AG04450 (cell line): ENCODE data around the gene HERC2. TPM values are rescaled to one million over a fixed set of nuclear protein-coding genes. Genes with fewer than 3 reads are reported as not detected.

ENCODE experiments used
- CTCF ChIA-PET: fragments of 300-600, 350-600 bp; formaldehyde crosslinking; extraction: SDS; loops from one replicate; lab custom pipeline; 2022; ENCODE audit warnings: antibody characterized with exemption, inconsistent platforms; lab: Charles Lee
- POLR2A ChIA-PET: fragments of 350-600 bp; formaldehyde crosslinking; extraction: SDS; loops from one replicate; lab custom pipeline; 2021; ENCODE audit warnings: antibody characterized with exemption, inconsistent platforms; lab: Yijun Ruan, JAX
- DNase-seq: peaks from one replicate; pipeline ENCODE4 v3.0.0-alpha.2; 2011; ENCODE audit warnings: low read depth, low spot score
- H3K27ac ChIP-seq: one replicate; pipeline ENCODE4 v1.5.1; 2012; ENCODE audit warnings: low read depth, low read length, control low read depth
- H3K27me3 ChIP-seq: one replicate; pipeline ENCODE4 v1.6.0; 2012; ENCODE audit warnings: low read length; ENCODE audit not compliant: control insufficient read depth, insufficient read depth
- H3K4me3 ChIP-seq: 2 replicates; pipeline ENCODE4 v1.5.1; 2011; ENCODE audit warnings: mild to moderate bottlenecking, low read depth, low read length, control low read depth
- H3K9me3 ChIP-seq: 2 replicates; pipeline ENCODE4 v1.5.1; 2012; ENCODE audit warnings: low read length; ENCODE audit not compliant: control insufficient read depth, insufficient read depth
- polyA plus RNA-seq: library from polyadenylated mRNA; depleted of rRNA; stranded (reverse); fragments of >200 nt; gene quantifications from 2 replicates; pipeline ENCODE4 v1.2.3, GENCODE V29; 2011
- TF ChIP-seq, protein P1 (sequence below): IDR thresholded peaks from 2 replicates; pipeline ENCODE4 v1.5.1; 2011; ENCODE audit warnings: low read depth, low read length, control low read depth, inconsistent platforms

Gene HERC2
- polyA plus RNA-seq, 1 experiment = 12.7 TPM

DNA sequence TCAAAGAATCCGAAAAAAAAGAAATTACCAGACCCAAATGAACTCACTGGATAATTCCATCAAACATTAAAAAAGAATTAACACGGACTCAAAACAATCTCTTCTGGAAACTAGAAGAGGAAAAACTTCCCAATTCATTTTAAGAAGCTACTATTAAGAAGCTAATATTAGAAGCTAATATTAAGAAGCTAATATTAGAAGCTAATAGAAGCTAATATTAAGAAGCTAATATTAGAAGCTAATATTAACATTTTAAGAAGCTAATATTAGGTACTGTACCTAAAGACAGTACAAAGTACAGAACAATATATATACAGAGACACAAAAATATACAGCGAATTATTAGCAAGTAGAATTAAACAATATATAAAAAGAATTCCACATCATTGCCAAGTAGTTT lies 35.9 kb downstream of the HERC2 start:
- ChIA-PET POLR2A (no interaction called here), CTCF (no interaction called here)
- Histone ChIP-seq H3K9me3 (peaks cover 4% of the 10 kb centered on the region), H3K4me3 (no peak overlapping the region), H3K27me3 (no peaks in the 10 kb centered on the region), H3K27ac (no peak overlapping the region)
- TF ChIP-seq, protein P1, sequence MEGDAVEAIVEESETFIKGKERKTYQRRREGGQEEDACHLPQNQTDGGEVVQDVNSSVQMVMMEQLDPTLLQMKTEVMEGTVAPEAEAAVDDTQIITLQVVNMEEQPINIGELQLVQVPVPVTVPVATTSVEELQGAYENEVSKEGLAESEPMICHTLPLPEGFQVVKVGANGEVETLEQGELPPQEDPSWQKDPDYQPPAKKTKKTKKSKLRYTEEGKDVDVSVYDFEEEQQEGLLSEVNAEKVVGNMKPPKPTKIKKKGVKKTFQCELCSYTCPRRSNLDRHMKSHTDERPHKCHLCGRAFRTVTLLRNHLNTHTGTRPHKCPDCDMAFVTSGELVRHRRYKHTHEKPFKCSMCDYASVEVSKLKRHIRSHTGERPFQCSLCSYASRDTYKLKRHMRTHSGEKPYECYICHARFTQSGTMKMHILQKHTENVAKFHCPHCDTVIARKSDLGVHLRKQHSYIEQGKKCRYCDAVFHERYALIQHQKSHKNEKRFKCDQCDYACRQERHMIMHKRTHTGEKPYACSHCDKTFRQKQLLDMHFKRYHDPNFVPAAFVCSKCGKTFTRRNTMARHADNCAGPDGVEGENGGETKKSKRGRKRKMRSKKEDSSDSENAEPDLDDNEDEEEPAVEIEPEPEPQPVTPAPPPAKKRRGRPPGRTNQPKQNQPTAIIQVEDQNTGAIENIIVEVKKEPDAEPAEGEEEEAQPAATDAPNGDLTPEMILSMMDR = no peak
- no peak for DNase-seq

DNA sequence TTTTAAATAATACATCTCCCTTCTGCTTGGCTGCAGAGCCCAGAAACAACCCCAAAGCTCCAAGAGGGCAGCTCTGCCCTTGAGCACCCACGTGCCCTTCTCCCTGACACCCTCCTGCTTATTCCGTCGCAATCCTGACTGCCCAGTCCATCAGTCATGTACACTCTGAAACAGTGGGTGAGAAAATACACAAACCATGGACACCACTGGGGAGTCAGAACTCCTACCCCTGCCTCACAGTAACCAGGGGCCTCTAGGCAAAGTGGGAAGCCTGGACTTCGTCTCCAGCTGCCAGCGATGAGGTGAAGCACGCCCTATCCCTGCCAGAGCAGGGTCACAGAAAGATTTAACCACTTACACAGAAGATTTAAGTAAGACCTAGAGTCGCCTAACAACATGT lies 40.1 kb downstream of the HERC2 start:
- POLR2A ChIA-PET = no interaction called here
- TF ChIP-seq, protein P1 = no peak
- peaks cover 4% of the 10 kb centered on the region; the same call in 1 of the 2 replicates for H3K9me3 ChIP-seq
- H3K27ac ChIP-seq = no peak overlapping the region
- H3K4me3 ChIP-seq = no peak overlapping the region
- CTCF ChIA-PET = no interaction called here
- DNase-seq = no peak
- H3K27me3 ChIP-seq = no peaks in the 10 kb centered on the region

DNA sequence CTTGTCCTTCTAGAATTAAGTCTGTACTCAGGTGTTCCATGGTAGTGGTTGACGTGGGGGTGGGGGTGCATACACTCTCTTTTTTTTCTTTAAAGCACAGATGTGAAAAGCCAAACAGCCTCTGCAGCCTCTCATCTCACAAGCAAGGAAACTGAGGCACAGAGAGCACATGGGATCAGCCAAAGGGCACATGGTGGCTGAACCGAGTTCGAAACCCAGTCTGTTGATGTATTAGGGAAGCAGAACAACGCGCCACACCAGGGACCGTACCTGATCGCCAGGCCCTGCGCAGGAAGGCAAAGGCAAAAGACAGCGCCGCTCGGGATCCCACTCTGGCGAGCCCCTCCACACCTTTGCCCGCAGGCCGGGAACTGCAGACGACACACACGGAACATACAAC lies 47.3 kb downstream of the HERC2 start:
- CTCF ChIA-PET = no interaction called here

DNA sequence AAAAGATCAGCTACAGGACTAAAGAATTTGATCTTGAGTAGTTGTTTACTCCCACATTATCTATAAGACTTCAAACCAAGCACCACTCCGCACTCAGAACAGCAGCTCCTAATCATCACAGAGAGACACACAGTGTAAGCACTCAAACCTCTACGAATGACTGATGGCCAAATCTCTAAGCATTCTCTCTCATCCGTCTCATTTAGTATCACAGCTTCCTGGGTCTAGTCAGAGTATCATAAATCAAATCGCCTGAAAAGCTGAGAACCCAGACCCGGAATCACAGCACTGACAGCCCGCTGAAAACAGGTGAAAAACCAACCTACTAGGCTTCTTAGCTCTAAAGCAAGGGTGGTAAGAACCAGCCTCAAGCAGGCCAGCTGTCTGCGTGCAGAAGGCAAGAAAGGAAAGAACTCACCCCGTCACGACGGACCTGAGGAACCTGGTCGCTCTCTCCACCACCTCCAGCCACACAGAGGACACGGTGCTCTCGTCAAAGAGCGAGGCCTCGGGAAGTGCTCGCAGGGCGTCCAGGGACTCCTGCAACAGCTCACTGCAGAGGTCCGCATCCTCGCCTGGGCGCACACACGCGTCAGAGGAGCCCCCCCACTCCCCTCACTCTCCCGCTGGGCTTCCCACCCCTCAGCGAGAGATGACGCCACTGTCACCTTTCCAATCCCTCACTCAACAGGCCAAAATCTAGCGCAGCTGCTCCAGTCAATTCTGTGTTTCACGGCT lies 47.9 kb downstream of the HERC2 start:
- ChIA-PET CTCF (interaction anchor here (0.5 kb wide), 1 partner anchor 10 kb away, joined by 4 read pairs; no protein-coding TSS in a partner anchor), POLR2A (no interaction called here)
- no peaks in the 10 kb centered on the region for H3K9me3 ChIP-seq
- no peak overlapping the region for H3K27ac ChIP-seq
- TF ChIP-seq, protein P1 = no peak
- no peak overlapping the region for H3K4me3 ChIP-seq
- DNase-seq = no peak
- H3K27me3 ChIP-seq = no peaks in the 10 kb centered on the region

More for the DNA sequence above, 47.3 kb downstream of the HERC2 start:
- Histone ChIP-seq H3K27me3 (no peaks in the 10 kb centered on the region), H3K27ac (no peak overlapping the region), H3K9me3 (no peaks in the 10 kb centered on the region), H3K4me3 (no peak overlapping the region)
- no peak for DNase-seq
- TF ChIP-seq, protein P1 = no peak
- POLR2A ChIA-PET = no interaction called here

DNA sequence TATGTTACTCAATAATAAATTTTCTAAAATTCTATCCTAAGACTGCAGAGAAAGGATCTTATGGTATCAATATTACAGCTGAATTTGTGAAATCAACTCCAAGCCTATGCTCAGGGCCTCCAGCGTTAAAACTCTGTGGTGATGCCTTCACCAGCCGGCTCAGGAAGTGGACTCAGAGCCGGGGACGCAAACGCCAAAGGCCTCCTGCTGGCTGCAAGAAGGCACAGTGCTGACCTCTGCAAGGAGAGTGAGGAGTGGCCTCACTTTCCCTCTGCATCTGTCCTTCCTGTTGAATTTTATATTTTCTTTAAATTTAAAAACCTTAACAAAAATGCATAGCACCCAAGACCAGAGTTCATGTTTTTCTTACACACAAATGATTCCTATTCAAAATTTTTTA lies 48.5 kb downstream of the HERC2 start:
- no peak overlapping the region for H3K27ac ChIP-seq
- TF ChIP-seq, protein P1 = peak; percentile 41
- ChIA-PET CTCF (interaction anchor here (0.5 to 0.7 kb wide), 2 partner anchors 11 to 94 kb away, joined by 3 to 4 read pairs; no protein-coding TSS in a partner anchor), POLR2A (no interaction called here)
- no peak for DNase-seq
- no peak overlapping the region for H3K4me3 ChIP-seq
- H3K27me3 ChIP-seq = no peaks in the 10 kb centered on the region
- no peaks in the 10 kb centered on the region for H3K9me3 ChIP-seq
